HG03439 (cell line): ENCODE measurements around the gene ZNF174.

Experiments used
- ATAC-seq: cut with Tn5 transposase; IDR thresholded peaks from one replicate; pipeline ENCODE4 v1.9.1; 2021; ENCODE audit warnings: mild to moderate bottlenecking, moderate library complexity; ENCODE audit not compliant: unreplicated experiment

Gene ZNF174

GRCh38 chr16:3443108-3444031 is 42.4 kb downstream of the ZNF174 start, which contains the start of the genes NAA60 and ZNF597:
Gene NAA60, plus strand, starts transcription at chr16:3443680. Its CDS starts 32,548 bp downstream, at chr16:3476228.
Gene ZNF597, minus strand, starts transcription at chr16:3443504. Its CDS starts 351 bp downstream, at chr16:3443153.
- peak; percentile 78 for ATAC-seq

GRCh38 chr16:3444032-3444388 is 43.0 kb downstream of the ZNF174 start:
- ATAC-seq, result no peak

- ATAC-seq, result no peak
These were observed 53.1 kb downstream of the ZNF174 start for GRCh38 chr16:3454093-3454492.

GRCh38 chr16:3454631-3455147 is 53.7 kb downstream of the ZNF174 start:
- no peak for ATAC-seq

- ATAC-seq, result peak; percentile 84
These were observed 56.6 kb downstream of the ZNF174 start for GRCh38 chr16:3457434-3458252.

GRCh38 chr16:3458278-3458851 is 57.4 kb downstream of the ZNF174 start:
- peak; percentile 22 for ATAC-seq

- ATAC-seq, result no peak
These were observed 57.9 kb downstream of the ZNF174 start for GRCh38 chr16:3458852-3459361.
